ENCODE results near the gene VAT1L. TPM values are rescaled to one million over a fixed set of nuclear protein-coding genes. Genes with fewer than 3 reads are reported as not detected.

The VAT1L gene
- total RNA-seq (2014; rRNA removed; shearing (Covaris generic)), result 0.05 TPM in 1 of 2 replicates, not detected in the other

GRCh38 chr16:77788181-77789084, at the start of gene VAT1L:
TSS of gene VAT1L (plus strand) at chr16:77788564. CDS start at chr16:77788683, 119 bp downstream.
- no peak for DNase-seq (ENCODE audit: low spot score)

GRCh38 chr16:77738706-77739558, 49.4 kb upstream of the VAT1L start:
- no peak for DNase-seq (ENCODE audit: low spot score)

GRCh38 chr16:77739559-77739892, 48.8 kb upstream of the VAT1L start:
- DNase-seq (ENCODE audit: low spot score), result no peak

- DNase-seq (ENCODE audit: low spot score), result no peak
These were observed 44.2 kb upstream of the VAT1L start for GRCh38 chr16:77744141-77744540.

- no peak for DNase-seq (ENCODE audit: low spot score)
These were observed 42.4 kb upstream of the VAT1L start for GRCh38 chr16:77745972-77746371.

- no peak for DNase-seq (ENCODE audit: low spot score)
These were observed 39.9 kb upstream of the VAT1L start for GRCh38 chr16:77748421-77749005.

- DNase-seq (ENCODE audit: low spot score), result no peak
These were observed 38.9 kb upstream of the VAT1L start for GRCh38 chr16:77749415-77749814.

GRCh38 chr16:77758046-77758445, 30.3 kb upstream of the VAT1L start:
- no peak for DNase-seq (ENCODE audit: low spot score)

GRCh38 chr16:77758508-77758907, 29.9 kb upstream of the VAT1L start:
- no peak for DNase-seq (ENCODE audit: low spot score)

GRCh38 chr16:77759201-77759600, 29.2 kb upstream of the VAT1L start:
- DNase-seq (ENCODE audit: low spot score), result no peak

GRCh38 chr16:77759821-77760220, 28.5 kb upstream of the VAT1L start:
- DNase-seq (ENCODE audit: low spot score), result no peak

- DNase-seq (ENCODE audit: low spot score), result no peak
These were observed 27.6 kb upstream of the VAT1L start for GRCh38 chr16:77760800-77761199.

GRCh38 chr16:77761204-77761603, 27.2 kb upstream of the VAT1L start:
- DNase-seq (ENCODE audit: low spot score), result no peak

- DNase-seq (ENCODE audit: low spot score), result no peak
These were observed 26.1 kb upstream of the VAT1L start for GRCh38 chr16:77762262-77762661.

GRCh38 chr16:77763994-77764393, 24.4 kb upstream of the VAT1L start:
- DNase-seq (ENCODE audit: low spot score), result no peak

GRCh38 chr16:77767211-77767610, 21.2 kb upstream of the VAT1L start:
- DNase-seq (ENCODE audit: low spot score), result no peak

- DNase-seq (ENCODE audit: low spot score), result no peak
These were observed 20.5 kb upstream of the VAT1L start for GRCh38 chr16:77767826-77768225.

GRCh38 chr16:77775911-77776909, 12.2 kb upstream of the VAT1L start:
- no peak for DNase-seq (ENCODE audit: low spot score)

- DNase-seq (ENCODE audit: low spot score), result no peak
These were observed 10.6 kb upstream of the VAT1L start for GRCh38 chr16:77777745-77778144.

GRCh38 chr16:77780378-77780837, 8.0 kb upstream of the VAT1L start:
- DNase-seq (ENCODE audit: low spot score), result no peak

GRCh38 chr16:77781091-77781490, 7.3 kb upstream of the VAT1L start:
- DNase-seq (ENCODE audit: low spot score), result no peak
